Central memory CD8-positive, alpha-beta T cell (primary cell): ENCODE measurements around the gene TSPAN5.

ENCODE experiments used
- ATAC-seq: fragments of 150-1000 bp; cut with Tn5 transposase; replicated peaks from 2 replicates; pipeline ENCODE4 v1.10.0; 2022; ENCODE audit warnings: mild to moderate bottlenecking, moderate FRiP score, moderate number of reproducible peaks; ENCODE audit not compliant: poor library complexity, severe bottlenecking; ENCODE audit errors: extremely low read depth
- DNase-seq, 2 donors: peaks; one replicate each; pipeline ENCODE4 v3.0.0; 2021; ENCODE audit warnings: low spot score in 2 of 2
- H3K27ac Mint-ChIP-seq: one replicate; pipeline ENCODE4 v1.8.0; 2022; ENCODE audit warnings: low read depth, mild to moderate bottlenecking, moderate library complexity, mixed read lengths
- H3K27me3 Mint-ChIP-seq: one replicate; pipeline ENCODE4 v1.8.0; 2022; ENCODE audit warnings: mixed read lengths
- H3K36me3 Mint-ChIP-seq: one replicate; pipeline ENCODE4 v1.8.0; 2022; ENCODE audit warnings: mild to moderate bottlenecking, moderate library complexity, mixed read lengths; ENCODE audit not compliant: insufficient read depth
- H3K4me1 Mint-ChIP-seq: one replicate; pipeline ENCODE4 v1.8.0; 2022; ENCODE audit warnings: mixed read lengths
- H3K4me3 Mint-ChIP-seq: one replicate; pipeline ENCODE4 v1.8.0; 2022; ENCODE audit warnings: mild to moderate bottlenecking, moderate library complexity, mixed read lengths
- H3K9me3 Mint-ChIP-seq: one replicate; pipeline ENCODE4 v1.8.0; 2022; ENCODE audit warnings: mixed read lengths

The TSPAN5 gene

DNA sequence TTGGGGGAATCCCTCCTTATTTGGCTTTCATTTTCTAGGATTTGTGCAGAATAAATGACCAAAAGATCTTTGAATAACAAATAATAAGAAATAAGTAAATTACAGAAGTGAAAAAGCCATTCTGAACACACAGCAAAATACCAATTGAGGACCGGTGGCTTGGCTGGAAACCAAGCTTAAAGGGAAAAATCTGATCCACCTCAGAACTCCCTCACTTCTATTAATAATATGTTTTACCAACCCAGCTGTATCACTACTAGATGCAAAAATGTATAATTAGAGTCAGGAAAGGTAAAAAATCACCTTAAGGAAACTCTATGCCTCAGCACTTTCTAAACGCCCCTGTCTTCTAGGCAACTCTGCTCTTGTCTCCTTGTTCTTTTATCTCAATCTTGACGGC lies 77.3 kb downstream of the TSPAN5 start:
- ATAC-seq (no peak), DNase-seq (no peak)
- no peak overlapping the region for H3K4me3 Mint-ChIP-seq
- no peaks in the 10 kb centered on the region for H3K27me3 Mint-ChIP-seq
- H3K4me1 Mint-ChIP-seq, result peaks cover 32% of the 10 kb centered on the region
- no peaks in the 10 kb centered on the region for H3K9me3 Mint-ChIP-seq
- no peaks in the 10 kb centered on the region for H3K36me3 Mint-ChIP-seq
- no peak overlapping the region for H3K27ac Mint-ChIP-seq

DNA sequence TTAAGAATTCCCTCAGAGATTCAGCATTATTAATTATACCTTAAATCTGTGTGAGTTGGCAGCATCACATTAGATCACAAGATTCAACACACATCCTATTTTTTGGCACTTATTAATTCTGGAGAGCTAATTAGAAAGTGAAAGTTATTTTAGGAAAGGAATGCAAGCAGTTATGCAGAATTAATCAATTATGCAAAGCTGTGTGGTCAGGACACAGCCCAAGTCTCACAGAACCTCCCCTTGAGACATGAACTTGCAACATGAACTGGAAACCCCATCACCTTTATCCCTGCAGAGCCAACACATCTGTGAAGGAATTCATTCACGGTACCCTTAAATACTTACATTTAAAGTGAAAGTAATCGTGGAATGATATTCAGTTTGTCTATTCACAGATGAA lies 80.5 kb downstream of the TSPAN5 start:
- DNase-seq, result no peak
- peaks cover 20% of the 10 kb centered on the region for H3K4me1 Mint-ChIP-seq

DNA sequence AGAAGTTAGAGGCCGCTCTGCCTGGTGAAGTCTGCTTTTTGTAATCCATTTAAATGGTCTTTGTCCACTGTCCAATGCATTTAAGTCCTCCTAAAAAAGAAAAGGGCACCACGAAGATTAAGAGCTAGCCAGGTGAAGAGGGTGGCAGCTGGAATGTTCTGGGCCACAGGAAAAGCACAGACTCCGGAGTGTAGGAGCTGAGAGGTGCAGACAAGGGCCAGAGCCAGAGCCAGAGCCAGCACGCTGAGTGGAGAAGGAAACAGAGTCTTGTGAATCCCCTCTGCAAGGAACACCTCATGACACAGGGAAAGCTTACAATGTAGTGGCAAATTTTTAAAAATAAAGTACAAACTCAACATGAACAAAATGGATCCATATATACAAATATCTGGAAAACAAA lies 83.6 kb downstream of the TSPAN5 start:
- Mint-ChIP-seq H3K4me3 (no peak overlapping the region), H3K9me3 (no peaks in the 10 kb centered on the region), H3K36me3 (no peaks in the 10 kb centered on the region), H3K4me1 (peaks cover 26% of the 10 kb centered on the region), H3K27me3 (no peaks in the 10 kb centered on the region), H3K27ac (no peak overlapping the region)
- ATAC-seq (no peak), DNase-seq (no peak)

More for the DNA sequence above, 80.5 kb downstream of the TSPAN5 start:
- H3K27me3 Mint-ChIP-seq, result no peaks in the 10 kb centered on the region
- H3K27ac Mint-ChIP-seq, result no peak overlapping the region
- no peaks in the 10 kb centered on the region for H3K9me3 Mint-ChIP-seq
- no peak for ATAC-seq
- no peaks in the 10 kb centered on the region for H3K36me3 Mint-ChIP-seq
- no peak overlapping the region for H3K4me3 Mint-ChIP-seq

DNA sequence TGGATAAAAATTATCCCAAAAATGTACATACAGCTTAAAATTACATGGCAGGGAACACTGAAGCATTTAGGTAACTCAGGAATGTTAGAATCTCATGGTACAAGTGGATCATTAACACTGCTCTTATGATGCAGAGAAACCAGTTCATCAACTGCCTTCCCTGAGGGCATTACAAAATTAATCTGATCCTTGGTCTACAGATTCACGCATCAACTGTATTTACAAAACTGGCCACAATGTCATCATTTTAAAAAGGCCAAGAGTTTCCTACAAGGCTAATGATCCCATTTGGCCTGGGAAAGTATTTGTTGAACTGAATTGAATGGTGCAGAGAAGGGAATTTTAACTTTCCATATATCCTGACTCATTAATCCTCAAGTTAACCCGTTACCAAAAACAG lies 84.6 kb downstream of the TSPAN5 start:
- Mint-ChIP-seq H3K9me3 (no peaks in the 10 kb centered on the region), H3K4me1 (peaks cover 26% of the 10 kb centered on the region), H3K36me3 (no peaks in the 10 kb centered on the region), H3K27ac (no peak overlapping the region), H3K27me3 (no peaks in the 10 kb centered on the region), H3K4me3 (no peak overlapping the region)
- ATAC-seq, result no peak
- DNase-seq, result no peak

DNA sequence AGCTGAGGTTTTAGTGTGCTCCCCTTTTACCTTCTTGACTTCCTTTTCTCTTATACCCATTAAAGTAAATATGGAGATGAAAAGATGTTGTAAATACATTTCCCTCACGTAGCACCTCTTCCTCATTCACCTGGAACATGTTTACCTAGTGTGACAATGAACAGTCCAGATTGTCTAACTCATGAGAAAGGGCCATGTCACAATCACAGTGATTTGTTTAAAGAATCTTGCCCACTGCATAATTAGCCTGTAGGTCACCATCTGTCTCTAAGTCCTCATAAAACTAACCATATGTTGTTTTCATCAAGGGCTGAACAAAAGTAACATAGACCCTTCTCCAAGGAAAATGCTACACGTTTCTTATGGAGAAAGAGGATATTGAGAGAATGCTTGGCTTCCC lies 85.7 kb downstream of the TSPAN5 start:
- Mint-ChIP-seq H3K4me1 (peaks cover 22% of the 10 kb centered on the region), H3K27me3 (no peaks in the 10 kb centered on the region), H3K9me3 (no peaks in the 10 kb centered on the region), H3K27ac (no peak overlapping the region), H3K36me3 (peaks cover 2% of the 10 kb centered on the region), H3K4me3 (no peak overlapping the region)
- ATAC-seq (no peak), DNase-seq (no peak)

DNA sequence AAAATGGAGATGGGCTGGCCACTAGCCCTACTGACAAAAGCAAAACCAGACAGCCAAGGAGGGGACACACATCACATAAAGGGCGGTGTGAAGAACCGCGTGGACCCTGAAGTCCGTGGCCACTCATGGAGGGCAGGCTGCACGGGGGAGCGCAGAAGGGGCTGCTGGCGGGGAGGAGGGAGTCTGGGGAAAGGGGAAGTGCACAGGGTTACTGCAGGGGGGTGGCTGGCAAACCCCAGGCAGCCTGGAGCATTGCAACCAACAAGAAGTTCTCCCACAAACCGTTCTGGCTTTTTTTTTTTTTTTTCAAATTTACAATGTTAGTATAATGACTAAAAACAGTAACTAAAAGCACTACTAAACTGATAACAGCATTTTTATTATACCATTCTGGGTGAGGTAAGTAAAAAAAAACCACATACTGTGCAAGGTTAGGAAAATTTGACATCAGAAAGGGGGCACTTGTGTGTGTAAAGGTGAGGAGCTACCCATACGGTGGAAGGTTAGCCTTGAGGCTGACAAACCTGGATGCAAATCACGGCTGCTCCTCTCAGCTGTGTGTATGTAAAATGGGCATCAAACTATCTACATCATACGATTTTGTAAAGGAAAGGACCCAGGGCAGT lies 87.1 kb downstream of the TSPAN5 start:
- Mint-ChIP-seq H3K27ac (no peak overlapping the region), H3K36me3 (peaks cover 4% of the 10 kb centered on the region), H3K4me3 (no peak overlapping the region), H3K9me3 (no peaks in the 10 kb centered on the region), H3K4me1 (peaks cover 26% of the 10 kb centered on the region), H3K27me3 (no peaks in the 10 kb centered on the region)
- ATAC-seq (no peak), DNase-seq (no peak)

DNA sequence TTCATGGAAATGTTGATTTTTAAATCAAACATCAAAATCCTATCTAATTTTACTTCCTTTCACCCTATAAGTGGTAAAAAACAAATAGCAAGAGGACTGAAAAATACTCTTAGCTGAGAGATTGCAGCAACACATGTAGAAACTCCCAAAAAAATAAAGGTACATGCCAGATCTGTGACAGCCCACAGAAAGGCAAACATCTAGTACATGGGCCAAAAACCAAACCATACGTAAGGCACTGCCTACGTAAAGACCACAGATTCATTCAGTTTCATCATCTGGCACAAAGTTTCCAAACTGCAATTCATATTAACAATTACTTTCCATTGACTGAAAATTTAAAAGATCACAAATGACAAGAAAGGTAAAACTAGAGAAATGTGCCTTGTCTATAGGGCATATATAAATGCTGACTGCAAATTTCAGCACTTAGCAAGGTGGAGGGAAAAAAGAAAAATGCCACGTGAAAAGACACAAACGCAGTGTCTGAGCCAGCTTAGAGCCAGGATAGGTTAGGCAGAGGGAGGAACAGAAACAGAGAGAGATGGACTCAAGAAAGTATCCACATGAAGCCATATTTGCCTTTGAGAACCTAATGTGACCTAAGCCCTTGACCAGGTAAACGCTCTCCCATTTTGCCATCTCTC lies 88.1 kb downstream of the TSPAN5 start:
- no peaks in the 10 kb centered on the region for H3K27me3 Mint-ChIP-seq
- ATAC-seq (no peak), DNase-seq (no peak)
- H3K36me3 Mint-ChIP-seq, result peaks cover 5% of the 10 kb centered on the region
- H3K9me3 Mint-ChIP-seq, result no peaks in the 10 kb centered on the region
- peaks cover 33% of the 10 kb centered on the region for H3K4me1 Mint-ChIP-seq
- H3K27ac Mint-ChIP-seq, result no peak overlapping the region
- H3K4me3 Mint-ChIP-seq, result no peak overlapping the region

DNA sequence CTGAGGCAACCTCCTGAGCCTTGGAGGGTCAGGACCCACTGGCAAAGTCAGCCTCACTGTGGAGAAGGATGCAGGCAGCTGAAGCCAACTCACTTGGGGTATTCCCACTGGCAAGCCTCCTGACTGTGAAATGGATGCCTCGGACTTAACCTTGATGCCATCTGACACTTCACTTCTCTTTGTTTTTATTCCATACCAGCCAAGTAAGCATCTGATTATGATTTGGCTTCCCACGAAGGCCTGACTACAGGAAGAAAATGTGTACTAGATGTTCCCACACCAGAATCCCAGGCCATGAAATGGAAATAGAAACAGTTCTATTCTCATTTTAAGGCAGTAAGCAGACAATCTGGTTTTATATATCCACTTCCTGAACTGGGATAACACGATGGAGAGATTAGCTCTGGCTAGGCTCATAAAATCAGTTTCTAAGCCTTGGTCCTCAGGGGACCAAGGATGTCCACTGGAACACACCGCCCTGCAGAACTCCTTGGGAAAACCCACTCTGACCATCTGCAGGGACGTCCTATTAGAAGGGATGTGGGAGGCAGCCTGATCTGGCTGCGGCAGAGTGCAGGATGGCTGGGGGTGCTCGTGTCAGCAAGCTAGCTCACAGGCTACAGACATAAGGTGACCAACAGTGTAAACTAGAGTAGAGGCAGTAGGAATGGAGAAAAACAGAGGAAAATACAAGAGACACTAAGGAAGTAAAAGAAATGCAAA lies 89.3 kb downstream of the TSPAN5 start:
- ATAC-seq (no peak), DNase-seq (no peak)
- Mint-ChIP-seq H3K4me1 (peaks cover 33% of the 10 kb centered on the region), H3K36me3 (peaks cover 5% of the 10 kb centered on the region), H3K27me3 (no peaks in the 10 kb centered on the region), H3K4me3 (no peak overlapping the region), H3K27ac (no peak overlapping the region), H3K9me3 (no peaks in the 10 kb centered on the region)

DNA sequence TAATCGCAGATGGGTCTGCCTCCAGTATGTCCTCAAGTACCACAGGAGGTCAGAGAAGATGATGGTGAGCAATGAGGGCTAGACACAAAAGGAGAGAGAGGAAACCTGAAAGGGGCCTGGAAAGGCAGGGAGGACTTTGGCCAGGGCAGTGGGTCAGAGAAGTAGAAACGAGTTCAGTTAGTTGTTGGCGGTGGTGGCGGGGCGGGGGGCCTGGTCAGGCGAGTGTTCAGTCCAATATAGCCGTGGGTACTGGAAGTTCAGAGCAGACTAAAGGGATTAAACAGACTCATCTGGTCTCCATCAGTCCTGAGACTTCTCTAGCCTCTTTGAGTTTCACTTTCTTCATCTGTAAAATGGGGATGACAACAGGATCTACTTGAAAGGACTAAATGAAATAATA lies 90.8 kb downstream of the TSPAN5 start:
- Mint-ChIP-seq H3K36me3 (peaks cover 5% of the 10 kb centered on the region), H3K9me3 (no peaks in the 10 kb centered on the region), H3K27ac (no peak overlapping the region), H3K4me1 (peaks cover 40% of the 10 kb centered on the region), H3K4me3 (no peak overlapping the region), H3K27me3 (no peaks in the 10 kb centered on the region)
- ATAC-seq, result no peak
- no peak for DNase-seq

DNA sequence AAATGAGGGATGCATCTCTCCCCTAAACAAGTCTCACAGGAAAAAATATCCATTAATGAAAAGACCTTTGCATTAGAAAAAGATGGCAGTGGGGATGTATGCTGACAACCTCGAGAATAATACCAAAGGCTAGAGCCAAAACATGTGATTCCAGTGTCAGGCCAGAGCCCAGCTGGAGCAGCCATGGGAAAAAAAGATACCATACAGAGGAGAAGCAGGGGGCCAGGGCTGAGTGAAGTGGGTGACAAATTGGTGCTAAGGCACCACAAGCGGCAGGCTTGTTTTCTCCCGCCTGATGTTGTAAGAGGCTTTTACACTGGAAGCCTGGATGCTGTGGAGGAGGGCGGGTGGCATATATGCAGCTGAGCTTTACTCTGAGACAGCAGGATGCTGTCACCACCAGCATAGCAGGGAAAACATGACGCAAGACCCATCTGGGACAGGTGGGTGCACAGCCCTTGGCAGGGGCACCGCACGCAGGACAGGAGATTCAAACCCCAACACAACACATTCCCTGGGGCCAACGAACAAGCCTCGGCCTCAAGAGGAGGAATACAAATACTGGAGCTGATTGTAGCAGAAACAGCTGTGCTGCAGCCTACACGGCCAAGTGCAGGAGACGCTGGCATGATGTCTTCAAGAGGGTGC lies 91.9 kb downstream of the TSPAN5 start:
- H3K4me1 Mint-ChIP-seq, result peaks cover 48% of the 10 kb centered on the region
- no peaks in the 10 kb centered on the region for H3K27me3 Mint-ChIP-seq
- DNase-seq (no peak), ATAC-seq (no peak)
- no peak overlapping the region for H3K4me3 Mint-ChIP-seq
- no peak overlapping the region for H3K27ac Mint-ChIP-seq
- peaks cover 5% of the 10 kb centered on the region for H3K36me3 Mint-ChIP-seq
- no peaks in the 10 kb centered on the region for H3K9me3 Mint-ChIP-seq

GRCh38 chr4:98565681-98566301 lies 92.6 kb downstream of the TSPAN5 start:
- Mint-ChIP-seq H3K27ac (no peak overlapping the region), H3K4me3 (no peak overlapping the region), H3K4me1 (peaks cover 46% of the 10 kb centered on the region), H3K9me3 (no peaks in the 10 kb centered on the region), H3K27me3 (no peaks in the 10 kb centered on the region), H3K36me3 (peaks cover 5% of the 10 kb centered on the region)
- no peak for DNase-seq
- no peak for ATAC-seq

- H3K36me3 Mint-ChIP-seq, result peaks cover 5% of the 10 kb centered on the region
- DNase-seq (no peak), ATAC-seq (no peak)
- H3K27me3 Mint-ChIP-seq, result no peaks in the 10 kb centered on the region
- H3K4me3 Mint-ChIP-seq, result no peak overlapping the region
- H3K9me3 Mint-ChIP-seq, result no peaks in the 10 kb centered on the region
- H3K27ac Mint-ChIP-seq, result no peak overlapping the region
- H3K4me1 Mint-ChIP-seq, result peaks cover 39% of the 10 kb centered on the region
Observed at GRCh38 chr4:98564852-98565251, 93.6 kb downstream of the TSPAN5 start.
